ENCODE measurements around the gene SLAMF1. TPM values are rescaled to one million over a fixed set of nuclear protein-coding genes. Genes with fewer than 3 reads are reported as not detected.
A peak's percentile ranks its signal among the peaks of the same experiment; 100 is the strongest.
"Not testable (repeated sequence)": the region's sequence is repeated elsewhere in the genome, so short reads cannot be mapped to it uniquely, and the experiment has no call there.

Gene SLAMF1
- total RNA-seq, 6 donors from 2014 or later = 0.11 to 3.9 (median 1.5) TPM

DNA sequence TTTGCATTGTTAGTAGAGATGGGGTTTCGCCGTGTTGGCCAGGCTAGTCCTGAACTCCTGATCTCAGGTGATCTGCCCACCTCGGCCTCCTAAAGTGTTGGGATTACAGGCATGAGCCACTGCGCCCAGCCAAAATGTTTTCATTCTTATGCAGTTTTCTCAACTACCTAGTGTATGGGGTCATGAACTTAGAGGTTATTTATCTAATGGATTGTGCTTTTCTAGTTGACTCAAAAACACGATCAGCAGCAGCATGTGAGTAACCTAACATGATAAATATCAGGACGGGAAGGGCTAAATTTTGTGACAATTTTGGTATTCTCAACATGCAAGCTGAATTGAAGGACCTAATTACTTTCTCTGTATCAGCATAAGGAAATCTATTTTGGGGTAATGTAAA lies 58.4 kb downstream of the SLAMF1 start:
- H3K36me3 ChIP-seq = no peaks in the 10 kb centered on the region
- no peak for TF ChIP-seq POLR2AphosphoS5 (IDR thresholded peaks at IDR 0.05)
- TF ChIP-seq POLR2A (IDR thresholded peaks at IDR 0.05) = no peak
- TF ChIP-seq EP300 (IDR thresholded peaks at IDR 0.05) = no peak
- TF ChIP-seq, protein P1, sequence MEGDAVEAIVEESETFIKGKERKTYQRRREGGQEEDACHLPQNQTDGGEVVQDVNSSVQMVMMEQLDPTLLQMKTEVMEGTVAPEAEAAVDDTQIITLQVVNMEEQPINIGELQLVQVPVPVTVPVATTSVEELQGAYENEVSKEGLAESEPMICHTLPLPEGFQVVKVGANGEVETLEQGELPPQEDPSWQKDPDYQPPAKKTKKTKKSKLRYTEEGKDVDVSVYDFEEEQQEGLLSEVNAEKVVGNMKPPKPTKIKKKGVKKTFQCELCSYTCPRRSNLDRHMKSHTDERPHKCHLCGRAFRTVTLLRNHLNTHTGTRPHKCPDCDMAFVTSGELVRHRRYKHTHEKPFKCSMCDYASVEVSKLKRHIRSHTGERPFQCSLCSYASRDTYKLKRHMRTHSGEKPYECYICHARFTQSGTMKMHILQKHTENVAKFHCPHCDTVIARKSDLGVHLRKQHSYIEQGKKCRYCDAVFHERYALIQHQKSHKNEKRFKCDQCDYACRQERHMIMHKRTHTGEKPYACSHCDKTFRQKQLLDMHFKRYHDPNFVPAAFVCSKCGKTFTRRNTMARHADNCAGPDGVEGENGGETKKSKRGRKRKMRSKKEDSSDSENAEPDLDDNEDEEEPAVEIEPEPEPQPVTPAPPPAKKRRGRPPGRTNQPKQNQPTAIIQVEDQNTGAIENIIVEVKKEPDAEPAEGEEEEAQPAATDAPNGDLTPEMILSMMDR (IDR thresholded peaks at IDR 0.05) = no peak
- H3K4me1 ChIP-seq = no peaks in the 10 kb centered on the region
- H3K9me3 ChIP-seq = no peaks in the 10 kb centered on the region
- DNase-seq (no peak), ATAC-seq (ENCODE audit: low FRiP score in 2 of 2) (no peak)
- H3K4me3 ChIP-seq = no peak overlapping the region
- no peaks in the 10 kb centered on the region for H3K27me3 ChIP-seq
- WGBS, 2 donors = 77 to 81% methylated on average over 6 of the region's 6 CpGs
- H3K27ac ChIP-seq = no peak overlapping the region

DNA sequence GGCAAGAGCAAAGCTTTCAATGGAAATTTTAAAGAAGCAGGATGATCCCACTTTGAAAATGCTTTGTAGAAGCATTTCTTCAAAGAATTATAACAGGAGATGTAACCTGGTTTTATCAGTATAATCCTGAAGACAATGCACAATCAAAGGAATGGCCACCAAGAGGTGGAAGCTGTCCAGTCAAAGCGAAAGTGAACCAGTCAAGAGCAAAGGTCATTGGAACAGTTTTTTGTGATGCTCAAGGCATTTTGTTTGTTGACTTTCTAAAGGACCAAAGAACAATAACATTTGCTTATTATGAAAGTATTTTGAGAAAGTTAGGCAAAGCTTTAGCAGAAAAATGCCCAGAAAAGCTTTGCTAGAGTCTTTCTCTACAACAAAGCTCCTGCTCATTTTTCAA lies 62.1 kb downstream of the SLAMF1 start:
- Histone ChIP-seq H3K4me3 (no peak overlapping the region), H3K36me3 (no peaks in the 10 kb centered on the region), H3K27me3 (no peaks in the 10 kb centered on the region), H3K27ac (no peak overlapping the region), H3K4me1 (no peaks in the 10 kb centered on the region), H3K9me3 (no peaks in the 10 kb centered on the region)
- 81 to 85% methylated on average over 1 of the region's 1 CpG for WGBS, 2 donors
- TF ChIP-seq POLR2AphosphoS5 (IDR thresholded peaks at IDR 0.05) = no peak
- TF ChIP-seq, protein P1 (IDR thresholded peaks at IDR 0.05) = no peak
- DNase-seq = no peak
- no peak for ATAC-seq (ENCODE audit: low FRiP score in 2 of 2)

- ATAC-seq (ENCODE audit: low FRiP score in 2 of 2); H3K36me3 ChIP-seq; H3K9me3 ChIP-seq; H3K4me1 ChIP-seq; H3K27me3 ChIP-seq; DNase-seq; H3K4me3 ChIP-seq; H3K27ac ChIP-seq: not testable (repeated sequence)
- WGBS, 2 donors = 89 to 97% methylated on average over 2 of the region's 2 CpGs
Observed at GRCh38 chr1:160582976-160583375, 63.9 kb downstream of the SLAMF1 start.

DNA sequence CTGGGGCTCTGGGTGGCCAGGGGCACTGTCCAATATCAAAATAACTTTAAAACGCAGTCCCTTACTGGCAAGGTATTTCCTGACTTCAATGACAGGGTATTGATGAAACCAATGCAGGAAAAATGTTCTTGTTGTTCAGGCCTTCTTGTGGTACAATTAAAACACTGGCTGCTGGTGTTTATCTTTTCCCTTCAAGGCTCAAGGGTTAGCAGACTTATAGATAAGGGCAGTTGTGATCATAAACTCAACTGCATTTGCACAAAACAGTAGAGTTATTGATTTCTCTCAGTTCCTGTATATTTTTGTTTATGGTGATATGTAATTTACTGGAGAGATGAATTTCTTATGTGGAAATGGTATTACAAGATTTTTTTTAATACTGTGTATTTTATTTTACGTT lies 64.9 kb downstream of the SLAMF1 start:
- 58 to 62% methylated on average over 2 of the region's 2 CpGs for WGBS, 2 donors
- DNase-seq (no peak), ATAC-seq (ENCODE audit: low FRiP score in 2 of 2) (no peak)
- no peak for TF ChIP-seq EP300 (IDR thresholded peaks at IDR 0.05)
- TF ChIP-seq POLR2A (IDR thresholded peaks at IDR 0.05) = no peak
- TF ChIP-seq POLR2AphosphoS5 (IDR thresholded peaks at IDR 0.05) = no peak
- TF ChIP-seq, protein P1 (IDR thresholded peaks at IDR 0.05) = no peak
- H3K4me3 ChIP-seq = no peak overlapping the region
- no peaks in the 10 kb centered on the region for H3K9me3 ChIP-seq
- no peaks in the 10 kb centered on the region for H3K27me3 ChIP-seq
- no peaks in the 10 kb centered on the region for H3K36me3 ChIP-seq
- peaks cover 0 to 3% (median 0%) of the 10 kb centered on the region in 4 donors for H3K4me1 ChIP-seq
- no peak overlapping the region for H3K27ac ChIP-seq

- WGBS, 2 donors = 56 to 67% methylated on average over 1 of the region's 1 CpG
- H3K27ac ChIP-seq = peak overlapping the region in 1 of 4 donors; percentile 16
- H3K4me1 ChIP-seq = peaks cover 0 to 8% (median 4%) of the 10 kb centered on the region in 4 donors
- no peak for ATAC-seq (ENCODE audit: low FRiP score in 2 of 2)
- H3K27me3 ChIP-seq = no peaks in the 10 kb centered on the region
- no peaks in the 10 kb centered on the region for H3K9me3 ChIP-seq
- no peaks in the 10 kb centered on the region for H3K36me3 ChIP-seq
- TF ChIP-seq, protein P1 (IDR thresholded peaks at IDR 0.05) = no peak
- TF ChIP-seq POLR2AphosphoS5 (IDR thresholded peaks at IDR 0.05) (no peak), POLR2A (IDR thresholded peaks at IDR 0.05) (no peak), EP300 (IDR thresholded peaks at IDR 0.05) (no peak)
- DNase-seq = no peak
- no peak overlapping the region for H3K4me3 ChIP-seq
Observed at GRCh38 chr1:160580221-160580812, 66.5 kb downstream of the SLAMF1 start.

Data from upper lobe of left lung (tissue), 6 donors.